K562 (cell line): ENCODE results near the gene ADAT2. TPM values are rescaled to one million over a fixed set of nuclear protein-coding genes. Genes with fewer than 3 reads are reported as not detected.

Source experiments
- ATF7 ChIP-seq: fragments of 450-650 bp; IDR thresholded peaks from 2 replicates; pipeline ENCODE4 v1.7.1; 2014; ENCODE audit warnings: mild to moderate bottlenecking, moderate library complexity
- CREB1 ChIP-seq, 2 experiments: sonication (generic) in 1 of 2; formaldehyde crosslinking in 1 of 2; IDR thresholded peaks; 2 replicates each; pipeline versions ENCODE4 v1.6.1 to v1.8.0; 2012 to 2022; ENCODE audit warnings: inconsistent platforms in 1 of 2, mild to moderate bottlenecking in 1 of 2, missing genetic modification reagents in 1 of 2, moderate library complexity in 1 of 2
- GATA2 ChIP-seq: sonication (generic); formaldehyde crosslinking; IDR thresholded peaks from 2 replicates; pipeline ENCODE4 v1.4.0; 2020; ENCODE audit warnings: mild to moderate bottlenecking, missing genetic modification reagents
- GATAD2A ChIP-seq: fragments of 450-650 bp; IDR thresholded peaks from 2 replicates; pipeline ENCODE4 v1.6.1; 2017
- IFI16 ChIP-seq: fragments of 250-450 bp; sonication (Bioruptor Pico); IDR thresholded peaks from 2 replicates; pipeline ENCODE4 v2.1.2; 2022; ENCODE audit warnings: mild to moderate bottlenecking, inconsistent platforms
- MECOM ChIP-seq: fragments of 250-450 bp; sonication (Bioruptor Pico); IDR thresholded peaks from 2 replicates; pipeline ENCODE4 v1.8.0; 2022; ENCODE audit warnings: inconsistent platforms
- NR3C1 ChIP-seq: sonication (generic); formaldehyde crosslinking; IDR thresholded peaks from 2 replicates; pipeline ENCODE4 v1.8.1; 2022; ENCODE audit warnings: missing genetic modification reagents
- RAD51 ChIP-seq: fragments of 450-650 bp; IDR thresholded peaks from 2 replicates; pipeline ENCODE4 v1.7.1; 2016; ENCODE audit warnings: low read depth, mild to moderate bottlenecking, borderline replicate concordance
- RBBP5 ChIP-seq: fragments of 200-600 bp; sonication (generic); IDR thresholded peaks from 2 replicates; pipeline ENCODE4 v1.6.1; 2012; ENCODE audit warnings: borderline replicate concordance, mild to moderate bottlenecking, low read length, control low read depth, inconsistent platforms; ENCODE audit not compliant: insufficient read depth, poor library complexity, severe bottlenecking
- TEAD2 ChIP-seq: fragments of 450-650 bp; IDR thresholded peaks from 2 replicates; pipeline ENCODE4 v1.6.1; 2016; ENCODE audit warnings: missing genetic modification characterization, control low read depth, missing compliant biosample characterization
- TEAD4 ChIP-seq, 2 experiments: sonication (generic) in 1 of 2; formaldehyde crosslinking in 1 of 2; IDR thresholded peaks; 2 replicates each; pipeline versions ENCODE4 v1.6.1 to v1.8.0; 2012 to 2022; ENCODE audit warnings: borderline replicate concordance in 1 of 2, inconsistent platforms in 1 of 2, low read length in 1 of 2, mild to moderate bottlenecking in 1 of 2, missing genetic modification reagents in 1 of 2
- ZC3H11A ChIP-seq: IDR thresholded peaks from 2 replicates; pipeline ENCODE4 v1.6.1; 2012; ENCODE audit warnings: low read depth, low read length, improper control_type of control experiment
- ZNF316 ChIP-seq: fragments of 450-650 bp; IDR thresholded peaks from 2 replicates; pipeline ENCODE4 v1.6.1; 2016
- ZNF408 ChIP-seq: fragments of 250-450 bp; sonication (Bioruptor Pico); IDR thresholded peaks from 2 replicates; pipeline ENCODE4 v1.4.0; 2020; ENCODE audit warnings: low read depth, mild to moderate bottlenecking, moderate library complexity
- ZNF717 ChIP-seq: fragments of 250-450 bp; sonication (Bioruptor Pico); IDR thresholded peaks from 2 replicates; pipeline ENCODE4 v1.5.0; 2021
- polyA plus RNA-seq, 8 experiments: library from polyadenylated mRNA; depleted of rRNA in 4 of 8; stranded (reverse) in 5 of 8; unstranded in 3 of 8; fragments of >200 nt; fragmentation: Nextera tagmentation in 2 of 8; fragmentation: Illumina TruSeq in 1 of 8; extraction: Ambion mirVana in 2 of 8; extraction: Trizol in 1 of 8; gene quantifications; 2 replicates each; pipeline versions ENCODE4 v1.2.1 to v1.2.3, GENCODE V29; 2011 to 2014; ENCODE audit warnings: inconsistent platforms in 1 of 8, missing spikeins in 1 of 8
- total RNA-seq, 7 experiments: library from RNA; depleted of rRNA in 6 of 7; stranded (reverse); fragments of >200 nt in 6 of 7; fragmentation: Illumina TruSeq in 2 of 7; extraction: Trizol in 2 of 7; gene quantifications; 2 replicates each; pipeline versions ENCODE4 v1.2.1 to v1.2.3, GENCODE V29; 2011 to 2021; ENCODE audit warnings: low replicate concordance in 1 of 7
- TF ChIP-seq, protein P1 (sequence below): sonication (generic); formaldehyde crosslinking; IDR thresholded peaks from 2 replicates; pipeline ENCODE4 v1.8.0; 2023; ENCODE audit warnings: mild to moderate bottlenecking, missing genetic modification reagents
- TF ChIP-seq, protein P2 (sequence below), 2 experiments: IDR thresholded peaks in 1 of 2; conservative IDR thresholded peaks in 1 of 2; 2 replicates each; pipeline ENCODE4 v1.6.1; 2016; ENCODE audit warnings: low read depth in 2 of 2, mild to moderate bottlenecking in 1 of 2, missing compliant biosample characterization in 1 of 2, missing genetic modification characterization in 1 of 2, moderate library complexity in 1 of 2
- TF ChIP-seq, protein P3 (sequence below): IDR thresholded peaks from 3 replicates; pipeline ENCODE4 v1.6.1; 2011; ENCODE audit warnings: borderline replicate concordance, mild to moderate bottlenecking; ENCODE audit not compliant: insufficient read length, insufficient read depth
- TF ChIP-seq, protein P4 (sequence below): fragments of 250-450 bp; sonication (Bioruptor Pico); IDR thresholded peaks from 2 replicates; pipeline ENCODE4 v1.8.0; 2022; ENCODE audit warnings: inconsistent platforms

The ADAT2 gene
- total and polyA plus RNA-seq, 9 of the 15 experiments (the other 6 are each of a cell fraction or from before 2014, with no cell fraction given): 13.0 to 62.5 (median 31.7) TPM

DNA sequence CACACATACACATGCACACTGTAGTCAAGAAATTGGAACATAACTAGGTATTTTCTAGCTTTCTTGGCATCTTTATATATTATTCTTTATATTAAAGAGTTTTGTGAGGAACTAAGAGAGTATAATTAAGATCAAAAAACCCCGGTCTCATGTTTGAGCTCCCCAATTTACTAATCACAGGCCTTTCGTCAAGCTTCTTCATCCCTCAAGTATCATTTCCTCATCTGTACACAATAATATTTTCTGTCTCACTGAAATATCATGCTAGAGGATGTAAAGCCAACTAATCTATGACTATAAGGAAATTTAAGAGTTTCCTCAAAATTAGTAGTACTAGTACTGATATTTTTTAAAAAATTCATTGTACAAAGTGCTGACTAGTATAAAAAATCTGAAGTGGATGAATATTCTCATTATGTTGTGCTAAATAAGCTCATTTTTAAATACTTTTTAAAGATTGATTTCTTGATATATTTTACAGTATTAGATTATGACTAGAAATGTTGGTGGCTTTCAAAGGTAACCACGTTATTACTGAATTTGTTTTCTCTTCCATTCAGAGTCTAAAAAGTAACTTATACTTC is 28.1 kb upstream of the ADAT2 start (continued):
- TF ChIP-seq, protein P1, sequence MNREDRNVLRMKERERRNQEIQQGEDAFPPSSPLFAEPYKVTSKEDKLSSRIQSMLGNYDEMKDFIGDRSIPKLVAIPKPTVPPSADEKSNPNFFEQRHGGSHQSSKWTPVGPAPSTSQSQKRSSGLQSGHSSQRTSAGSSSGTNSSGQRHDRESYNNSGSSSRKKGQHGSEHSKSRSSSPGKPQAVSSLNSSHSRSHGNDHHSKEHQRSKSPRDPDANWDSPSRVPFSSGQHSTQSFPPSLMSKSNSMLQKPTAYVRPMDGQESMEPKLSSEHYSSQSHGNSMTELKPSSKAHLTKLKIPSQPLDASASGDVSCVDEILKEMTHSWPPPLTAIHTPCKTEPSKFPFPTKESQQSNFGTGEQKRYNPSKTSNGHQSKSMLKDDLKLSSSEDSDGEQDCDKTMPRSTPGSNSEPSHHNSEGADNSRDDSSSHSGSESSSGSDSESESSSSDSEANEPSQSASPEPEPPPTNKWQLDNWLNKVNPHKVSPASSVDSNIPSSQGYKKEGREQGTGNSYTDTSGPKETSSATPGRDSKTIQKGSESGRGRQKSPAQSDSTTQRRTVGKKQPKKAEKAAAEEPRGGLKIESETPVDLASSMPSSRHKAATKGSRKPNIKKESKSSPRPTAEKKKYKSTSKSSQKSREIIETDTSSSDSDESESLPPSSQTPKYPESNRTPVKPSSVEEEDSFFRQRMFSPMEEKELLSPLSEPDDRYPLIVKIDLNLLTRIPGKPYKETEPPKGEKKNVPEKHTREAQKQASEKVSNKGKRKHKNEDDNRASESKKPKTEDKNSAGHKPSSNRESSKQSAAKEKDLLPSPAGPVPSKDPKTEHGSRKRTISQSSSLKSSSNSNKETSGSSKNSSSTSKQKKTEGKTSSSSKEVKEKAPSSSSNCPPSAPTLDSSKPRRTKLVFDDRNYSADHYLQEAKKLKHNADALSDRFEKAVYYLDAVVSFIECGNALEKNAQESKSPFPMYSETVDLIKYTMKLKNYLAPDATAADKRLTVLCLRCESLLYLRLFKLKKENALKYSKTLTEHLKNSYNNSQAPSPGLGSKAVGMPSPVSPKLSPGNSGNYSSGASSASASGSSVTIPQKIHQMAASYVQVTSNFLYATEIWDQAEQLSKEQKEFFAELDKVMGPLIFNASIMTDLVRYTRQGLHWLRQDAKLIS: no peak
- no peak for TF ChIP-seq GATAD2A
- no peak for TF ChIP-seq CREB1 (IDR thresholded peaks at IDR 0.05)
- TF ChIP-seq CREB1 (CRISPR knock-in tag; IDR thresholded peaks at IDR 0.05): no peak
- no peak for TF ChIP-seq IFI16 (CRISPR knock-in tag)
- no peak for TF ChIP-seq ATF7
- TF ChIP-seq NR3C1 (CRISPR knock-in tag): no peak
- TF ChIP-seq, protein P2, sequence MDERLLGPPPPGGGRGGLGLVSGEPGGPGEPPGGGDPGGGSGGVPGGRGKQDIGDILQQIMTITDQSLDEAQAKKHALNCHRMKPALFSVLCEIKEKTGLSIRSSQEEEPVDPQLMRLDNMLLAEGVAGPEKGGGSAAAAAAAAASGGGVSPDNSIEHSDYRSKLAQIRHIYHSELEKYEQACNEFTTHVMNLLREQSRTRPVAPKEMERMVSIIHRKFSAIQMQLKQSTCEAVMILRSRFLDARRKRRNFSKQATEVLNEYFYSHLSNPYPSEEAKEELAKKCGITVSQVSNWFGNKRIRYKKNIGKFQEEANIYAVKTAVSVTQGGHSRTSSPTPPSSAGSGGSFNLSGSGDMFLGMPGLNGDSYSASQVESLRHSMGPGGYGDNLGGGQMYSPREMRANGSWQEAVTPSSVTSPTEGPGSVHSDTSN (CRISPR knock-in tag; IDR thresholded peaks at IDR 0.05; ENCODE audit: low read depth): no peak
- TF ChIP-seq, protein P2 (tag; conservative IDR thresholded peaks at IDR 0.05; ENCODE audit: low read depth): no peak
- no peak for TF ChIP-seq TEAD2 (tag)
- TF ChIP-seq TEAD4 (IDR thresholded peaks at IDR 0.05; ENCODE audit: low read length): no peak
- no peak for TF ChIP-seq TEAD4 (CRISPR knock-in tag; IDR thresholded peaks at IDR 0.05; ENCODE audit: borderline replicate concordance)
- peak; percentile 93 for TF ChIP-seq ZNF316
- no peak for TF ChIP-seq ZNF717 (CRISPR knock-in tag)
- TF ChIP-seq GATA2 (CRISPR knock-in tag): no peak
- TF ChIP-seq, protein P3, sequence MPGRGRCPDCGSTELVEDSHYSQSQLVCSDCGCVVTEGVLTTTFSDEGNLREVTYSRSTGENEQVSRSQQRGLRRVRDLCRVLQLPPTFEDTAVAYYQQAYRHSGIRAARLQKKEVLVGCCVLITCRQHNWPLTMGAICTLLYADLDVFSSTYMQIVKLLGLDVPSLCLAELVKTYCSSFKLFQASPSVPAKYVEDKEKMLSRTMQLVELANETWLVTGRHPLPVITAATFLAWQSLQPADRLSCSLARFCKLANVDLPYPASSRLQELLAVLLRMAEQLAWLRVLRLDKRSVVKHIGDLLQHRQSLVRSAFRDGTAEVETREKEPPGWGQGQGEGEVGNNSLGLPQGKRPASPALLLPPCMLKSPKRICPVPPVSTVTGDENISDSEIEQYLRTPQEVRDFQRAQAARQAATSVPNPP: no peak
- TF ChIP-seq MECOM (CRISPR knock-in tag): no peak
- TF ChIP-seq RBBP5: no peak
- TF ChIP-seq, protein P4, sequence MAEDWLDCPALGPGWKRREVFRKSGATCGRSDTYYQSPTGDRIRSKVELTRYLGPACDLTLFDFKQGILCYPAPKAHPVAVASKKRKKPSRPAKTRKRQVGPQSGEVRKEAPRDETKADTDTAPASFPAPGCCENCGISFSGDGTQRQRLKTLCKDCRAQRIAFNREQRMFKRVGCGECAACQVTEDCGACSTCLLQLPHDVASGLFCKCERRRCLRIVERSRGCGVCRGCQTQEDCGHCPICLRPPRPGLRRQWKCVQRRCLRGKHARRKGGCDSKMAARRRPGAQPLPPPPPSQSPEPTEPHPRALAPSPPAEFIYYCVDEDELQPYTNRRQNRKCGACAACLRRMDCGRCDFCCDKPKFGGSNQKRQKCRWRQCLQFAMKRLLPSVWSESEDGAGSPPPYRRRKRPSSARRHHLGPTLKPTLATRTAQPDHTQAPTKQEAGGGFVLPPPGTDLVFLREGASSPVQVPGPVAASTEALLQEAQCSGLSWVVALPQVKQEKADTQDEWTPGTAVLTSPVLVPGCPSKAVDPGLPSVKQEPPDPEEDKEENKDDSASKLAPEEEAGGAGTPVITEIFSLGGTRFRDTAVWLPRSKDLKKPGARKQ: no peak
- no peak for TF ChIP-seq ZNF408 (CRISPR knock-in tag)
- TF ChIP-seq ZC3H11A: no peak
- no peak for TF ChIP-seq RAD51
